ENCODE results near the gene WDPCP. TPM values are rescaled to one million over a fixed set of nuclear protein-coding genes. Genes with fewer than 3 reads are reported as not detected.
"Not testable (repeated sequence)": the region's sequence is repeated elsewhere in the genome, so short reads cannot be mapped to it uniquely, and the experiment has no call there.

The WDPCP gene
- total RNA-seq, 1 donor from 2014 or later, result 14.1 TPM

- H3K4me3 Mint-ChIP-seq (ENCODE audit: low read depth), result no peak overlapping the region
- no peaks in the 10 kb centered on the region for H3K27me3 Mint-ChIP-seq
- H3K4me1 Mint-ChIP-seq (ENCODE audit: low read depth), result no peaks in the 10 kb centered on the region
- no peaks in the 10 kb centered on the region for H3K9me3 Mint-ChIP-seq (ENCODE audit: low read depth)
- no peak for DNase-seq (ENCODE audit: low spot score, unreplicated experiment)
- no peak overlapping the region for H3K27ac Mint-ChIP-seq
- no peaks in the 10 kb centered on the region for H3K36me3 Mint-ChIP-seq (ENCODE audit: insufficient read depth)
- TF ChIP-seq CTCF (IDR thresholded peaks at IDR 0.05; ENCODE audit: unreplicated experiment), result no peak
Measured at GRCh38 chr2:63581298-63581961, 6.8 kb downstream of the WDPCP start.

GRCh38 chr2:63580651-63581297 lies 7.5 kb downstream of the WDPCP start:
- no peak overlapping the region for H3K4me3 Mint-ChIP-seq (ENCODE audit: low read depth)

GRCh38 chr2:63578767-63579166 lies 9.5 kb downstream of the WDPCP start:
- Mint-ChIP-seq H3K9me3 (ENCODE audit: low read depth) (peaks cover 6% of the 10 kb centered on the region), H3K4me1 (ENCODE audit: low read depth) (no peaks in the 10 kb centered on the region), H3K36me3 (ENCODE audit: insufficient read depth) (peaks cover 3% of the 10 kb centered on the region), H3K27ac (no peak overlapping the region), H3K4me3 (ENCODE audit: low read depth) (no peak overlapping the region), H3K27me3 (no peaks in the 10 kb centered on the region)
- DNase-seq (ENCODE audit: low spot score, unreplicated experiment), result no peak
- TF ChIP-seq CTCF (IDR thresholded peaks at IDR 0.05; ENCODE audit: unreplicated experiment), result no peak

More at GRCh38 chr2:63580651-63581297, 7.5 kb downstream of the WDPCP start:
- no peaks in the 10 kb centered on the region for H3K9me3 Mint-ChIP-seq (ENCODE audit: low read depth)
- no peaks in the 10 kb centered on the region for H3K36me3 Mint-ChIP-seq (ENCODE audit: insufficient read depth)
- H3K27me3 Mint-ChIP-seq, result no peaks in the 10 kb centered on the region
- no peak overlapping the region for H3K27ac Mint-ChIP-seq
- DNase-seq (ENCODE audit: low spot score, unreplicated experiment), result no peak
- H3K4me1 Mint-ChIP-seq (ENCODE audit: low read depth), result no peaks in the 10 kb centered on the region
- TF ChIP-seq CTCF (IDR thresholded peaks at IDR 0.05; ENCODE audit: unreplicated experiment), result no peak

GRCh38 chr2:63576546-63576945 lies 11.7 kb downstream of the WDPCP start:
- TF ChIP-seq CTCF (IDR thresholded peaks at IDR 0.05; ENCODE audit: unreplicated experiment), result no peak
- DNase-seq (ENCODE audit: low spot score, unreplicated experiment), result no peak
- no peaks in the 10 kb centered on the region for H3K4me1 Mint-ChIP-seq (ENCODE audit: low read depth)
- no peaks in the 10 kb centered on the region for H3K27me3 Mint-ChIP-seq
- H3K27ac Mint-ChIP-seq, result no peak overlapping the region
- H3K4me3 Mint-ChIP-seq (ENCODE audit: low read depth), result no peak overlapping the region
- peaks cover 5% of the 10 kb centered on the region for H3K36me3 Mint-ChIP-seq (ENCODE audit: insufficient read depth)
- H3K9me3 Mint-ChIP-seq (ENCODE audit: low read depth), result peaks cover 13% of the 10 kb centered on the region

- H3K4me3 Mint-ChIP-seq (ENCODE audit: low read depth); H3K27me3 Mint-ChIP-seq; H3K27ac Mint-ChIP-seq; DNase-seq (ENCODE audit: low spot score, unreplicated experiment); H3K4me1 Mint-ChIP-seq (ENCODE audit: low read depth): not testable (repeated sequence)
- Mint-ChIP-seq H3K36me3 (ENCODE audit: insufficient read depth) (peaks cover 10% of the 10 kb centered on the region), H3K9me3 (ENCODE audit: low read depth) (peaks cover 22% of the 10 kb centered on the region)
Measured at GRCh38 chr2:63573726-63574345, 14.4 kb downstream of the WDPCP start.

GRCh38 chr2:63573026-63573425 lies 15.3 kb downstream of the WDPCP start:
- H3K9me3 Mint-ChIP-seq (ENCODE audit: low read depth), result peaks cover 28% of the 10 kb centered on the region
- not testable (repeated sequence) for H3K4me3 Mint-ChIP-seq (ENCODE audit: low read depth); H3K27ac Mint-ChIP-seq

More at GRCh38 chr2:63573026-63573425, 15.3 kb downstream of the WDPCP start:
- H3K27me3 Mint-ChIP-seq; H3K4me1 Mint-ChIP-seq (ENCODE audit: low read depth); DNase-seq (ENCODE audit: low spot score, unreplicated experiment): not testable (repeated sequence)
- H3K36me3 Mint-ChIP-seq (ENCODE audit: insufficient read depth), result peaks cover 13% of the 10 kb centered on the region
